SK-N-SH treated with all-trans-retinoic acid at 6 μM for 48 hours (cell line): ENCODE results near the gene GGT5.

Experiments
- OSR1 ChIP-seq: fragments of 250-450 bp; sonication (Bioruptor Pico); IDR thresholded peaks from 2 replicates; pipeline ENCODE4 v1.8.0; 2022; ENCODE audit warnings: moderate library complexity, mild to moderate bottlenecking, inconsistent platforms
- PATZ1 ChIP-seq: fragments of 250-450 bp; sonication (Bioruptor Pico); IDR thresholded peaks from 2 replicates; pipeline ENCODE4 v1.8.0; 2020; ENCODE audit warnings: mild to moderate bottlenecking, moderate library complexity, borderline replicate concordance

GRCh38 chr22:24236656-24237055, 8.2 kb downstream of the GGT5 start:
- TF ChIP-seq PATZ1 (CRISPR knock-in tag): no peak
- TF ChIP-seq OSR1 (CRISPR knock-in tag): no peak
